Muscle layer of colon (tissue), 2 donors: ENCODE data around the gene TTC34.

ENCODE experiments used
- H3K27ac ChIP-seq: one replicate; pipeline ENCODE4 v1.7.0; 2013; ENCODE audit warnings: low read depth, mild to moderate bottlenecking, low read length, moderate library complexity
- H3K27me3 ChIP-seq, 2 donors: one replicate each; pipeline ENCODE4 v1.7.0; 2013; ENCODE audit warnings: low read length in 2 of 2, mild to moderate bottlenecking in 2 of 2; ENCODE audit not compliant: insufficient read depth in 2 of 2, control insufficient read depth in 1 of 2
- H3K36me3 ChIP-seq: one replicate; pipeline ENCODE4 v1.7.0; 2013; ENCODE audit warnings: mild to moderate bottlenecking, low read length; ENCODE audit not compliant: insufficient read depth
- H3K4me1 ChIP-seq: one replicate; pipeline ENCODE4 v1.7.0; 2013; ENCODE audit warnings: mild to moderate bottlenecking, low read length; ENCODE audit not compliant: insufficient read depth
- H3K4me3 ChIP-seq, 2 donors: one replicate each; pipeline ENCODE4 v1.7.0; 2013; ENCODE audit warnings: low read length in 2 of 2, low read depth in 1 of 2, mild to moderate bottlenecking in 1 of 2, moderate library complexity in 1 of 2
- H3K9ac ChIP-seq: one replicate; pipeline ENCODE4 v1.7.0; 2013; ENCODE audit warnings: low read length
- H3K9me3 ChIP-seq: one replicate; pipeline ENCODE4 v1.7.0; 2013; ENCODE audit warnings: mild to moderate bottlenecking, low read length
- donor health status: abdominal sarcoma.
- donor health status: Adenocarcinoma of cecum.

The TTC34 gene

GRCh38 chr1:2835650-2836159, 34.2 kb upstream of the TTC34 start:
- no peak overlapping the region for H3K27ac ChIP-seq
- H3K4me1 ChIP-seq, result no peaks in the 10 kb centered on the region
- H3K27me3 ChIP-seq, result peaks cover 0 to 9% of the 10 kb centered on the region in 2 donors

GRCh38 chr1:2834741-2835564, 33.5 kb upstream of the TTC34 start:
- no peaks in the 10 kb centered on the region for H3K4me1 ChIP-seq
- peaks cover 0 to 9% of the 10 kb centered on the region in 2 donors for H3K27me3 ChIP-seq

More at GRCh38 chr1:2835650-2836159, 34.2 kb upstream of the TTC34 start:
- Histone ChIP-seq H3K36me3 (no peaks in the 10 kb centered on the region), H3K9ac (no peak overlapping the region), H3K4me3 (no peak overlapping the region), H3K9me3 (no peaks in the 10 kb centered on the region)

GRCh38 chr1:2834146-2834475, 32.6 kb upstream of the TTC34 start:
- no peak overlapping the region for H3K9ac ChIP-seq
- H3K27ac ChIP-seq, result no peak overlapping the region
- H3K4me3 ChIP-seq, result no peak overlapping the region
- no peaks in the 10 kb centered on the region for H3K4me1 ChIP-seq
- no peaks in the 10 kb centered on the region for H3K9me3 ChIP-seq
- H3K36me3 ChIP-seq, result no peaks in the 10 kb centered on the region
- H3K27me3 ChIP-seq, result peaks cover 0 to 9% of the 10 kb centered on the region in 2 donors

More at GRCh38 chr1:2834741-2835564, 33.5 kb upstream of the TTC34 start:
- Histone ChIP-seq H3K9me3 (no peaks in the 10 kb centered on the region), H3K27ac (no peak overlapping the region), H3K9ac (no peak overlapping the region), H3K36me3 (no peaks in the 10 kb centered on the region), H3K4me3 (no peak overlapping the region)

- H3K4me3 ChIP-seq, result no peak overlapping the region
- H3K9me3 ChIP-seq, result no peaks in the 10 kb centered on the region
- H3K27me3 ChIP-seq, result peaks cover 0 to 9% of the 10 kb centered on the region in 2 donors
- no peaks in the 10 kb centered on the region for H3K4me1 ChIP-seq
- H3K27ac ChIP-seq, result no peak overlapping the region
- H3K9ac ChIP-seq, result no peak overlapping the region
- no peaks in the 10 kb centered on the region for H3K36me3 ChIP-seq
Measured at GRCh38 chr1:2833454-2834145, 32.1 kb upstream of the TTC34 start.

- no peak overlapping the region for H3K4me3 ChIP-seq
- no peaks in the 10 kb centered on the region for H3K36me3 ChIP-seq
- peaks cover 0 to 9% of the 10 kb centered on the region in 2 donors for H3K27me3 ChIP-seq
- no peak overlapping the region for H3K9ac ChIP-seq
- H3K9me3 ChIP-seq, result no peaks in the 10 kb centered on the region
- no peak overlapping the region for H3K27ac ChIP-seq
- H3K4me1 ChIP-seq, result no peaks in the 10 kb centered on the region
Measured at GRCh38 chr1:2832506-2833453, 31.3 kb upstream of the TTC34 start.

- H3K9ac ChIP-seq, result no peak overlapping the region
- H3K4me1 ChIP-seq, result no peaks in the 10 kb centered on the region
- no peak overlapping the region for H3K4me3 ChIP-seq
- H3K36me3 ChIP-seq, result no peaks in the 10 kb centered on the region
- H3K27ac ChIP-seq, result no peak overlapping the region
- H3K9me3 ChIP-seq, result no peaks in the 10 kb centered on the region
- H3K27me3 ChIP-seq, result peaks cover 0 to 9% of the 10 kb centered on the region in 2 donors
Measured at GRCh38 chr1:2831596-2832212, 30.2 kb upstream of the TTC34 start.

- Histone ChIP-seq H3K4me1 (no peaks in the 10 kb centered on the region), H3K9ac (no peak overlapping the region), H3K36me3 (no peaks in the 10 kb centered on the region), H3K9me3 (no peaks in the 10 kb centered on the region), H3K27ac (no peak overlapping the region), H3K27me3 (peaks cover 0 to 9% of the 10 kb centered on the region in 2 donors), H3K4me3 (no peak overlapping the region)
Measured at GRCh38 chr1:2830761-2831425, 29.4 kb upstream of the TTC34 start.

GRCh38 chr1:2829846-2830615, 28.5 kb upstream of the TTC34 start:
- H3K9me3 ChIP-seq, result no peaks in the 10 kb centered on the region
- H3K4me1 ChIP-seq, result no peaks in the 10 kb centered on the region
- no peak overlapping the region for H3K9ac ChIP-seq
- H3K4me3 ChIP-seq, result no peak overlapping the region
- H3K27ac ChIP-seq, result no peak overlapping the region
- H3K27me3 ChIP-seq, result peaks cover 0 to 9% of the 10 kb centered on the region in 2 donors
- no peaks in the 10 kb centered on the region for H3K36me3 ChIP-seq

- Histone ChIP-seq H3K9me3 (no peaks in the 10 kb centered on the region), H3K4me3 (no peak overlapping the region)
Measured at GRCh38 chr1:2828586-2829250, 27.2 kb upstream of the TTC34 start.

More at GRCh38 chr1:2828586-2829250, 27.2 kb upstream of the TTC34 start:
- H3K27me3 ChIP-seq, result peaks cover 0 to 17% of the 10 kb centered on the region in 2 donors
- no peaks in the 10 kb centered on the region for H3K36me3 ChIP-seq
- H3K4me1 ChIP-seq, result no peaks in the 10 kb centered on the region
- H3K9ac ChIP-seq, result no peak overlapping the region
- no peak overlapping the region for H3K27ac ChIP-seq
